Colonic mucosa (tissue), 4 donors: ENCODE results near the gene VSTM2B. TPM values are rescaled to one million over a fixed set of nuclear protein-coding genes. Genes with fewer than 3 reads are reported as not detected.

ENCODE experiments used
- DNase-seq: peaks from one replicate; pipeline ENCODE4 v3.0.0-alpha.2; 2020
- H3K27ac ChIP-seq: fragments of 200-600 bp; one replicate; pipeline ENCODE4 v1.8.0; 2021
- H3K27me3 ChIP-seq: fragments of 200-600 bp; one replicate; pipeline ENCODE4 v1.8.0; 2021
- H3K36me3 ChIP-seq: fragments of 200-600 bp; one replicate; pipeline ENCODE4 v1.8.0; 2021
- H3K4me1 ChIP-seq: fragments of 200-600 bp; one replicate; pipeline ENCODE4 v1.8.0; 2021; ENCODE audit warnings: mild to moderate bottlenecking
- H3K4me3 ChIP-seq: fragments of 200-600 bp; one replicate; pipeline ENCODE4 v1.8.0; 2021
- H3K9ac ChIP-seq, 2 donors: one replicate each; pipeline ENCODE4 v1.7.0; 2013; ENCODE audit warnings: control low read depth in 2 of 2, low read depth in 2 of 2, low read length in 2 of 2
- H3K9me3 ChIP-seq: fragments of 200-600 bp; one replicate; pipeline ENCODE4 v1.8.0; 2021
- intact Hi-C: fragments of 100-400 bp; cut with DNase I; formaldehyde crosslinking; loops from one replicate; pipeline ENCODE4 v1.14.1; 2022
- total RNA-seq, 2 donors: library from RNA; stranded (reverse); fragmentation: NEBNext Ultra II Directional in 1 of 2; extraction: Animal tissue kit (Norgen Biotek cat#: 25700) in 1 of 2; gene quantifications; one replicate each; pipeline ENCODE4 v1.2.1, GENCODE V29; 2021
- TF ChIP-seq, protein P1 (sequence below): fragments of 200-600 bp; IDR thresholded peaks from one replicate; pipeline ENCODE4 v1.8.0; 2022; ENCODE audit warnings: antibody characterized with exemption, mild to moderate bottlenecking
- donor health status: healthy.
- donor health status: DM: no; HTN: no; CAD: no.
- donor health status: DM: no; HTN: no; CAD: no.

Gene VSTM2B
- total RNA-seq, 2 donors from 2014 or later, result not detected

DNA sequence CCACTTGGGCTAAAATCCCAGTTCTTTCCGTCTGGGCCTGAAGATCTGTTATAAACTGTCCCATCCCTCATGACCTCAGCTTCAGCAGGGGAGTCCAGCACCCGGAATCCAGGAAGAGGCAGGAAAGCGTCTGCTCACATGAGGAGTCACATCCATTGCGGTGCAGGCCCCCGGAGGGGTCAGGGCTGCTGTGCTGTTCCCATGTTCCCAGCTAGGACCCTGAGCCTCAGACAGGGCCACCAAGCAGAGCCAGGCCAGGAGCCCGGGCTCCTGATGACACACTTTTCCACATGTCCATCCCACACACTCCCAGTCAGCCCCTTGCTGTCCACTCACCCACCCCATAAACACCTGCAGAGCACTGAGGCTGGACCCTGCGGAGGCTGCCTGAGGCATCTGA is 45.3 kb upstream of the VSTM2B start:
- TF ChIP-seq, protein P1, sequence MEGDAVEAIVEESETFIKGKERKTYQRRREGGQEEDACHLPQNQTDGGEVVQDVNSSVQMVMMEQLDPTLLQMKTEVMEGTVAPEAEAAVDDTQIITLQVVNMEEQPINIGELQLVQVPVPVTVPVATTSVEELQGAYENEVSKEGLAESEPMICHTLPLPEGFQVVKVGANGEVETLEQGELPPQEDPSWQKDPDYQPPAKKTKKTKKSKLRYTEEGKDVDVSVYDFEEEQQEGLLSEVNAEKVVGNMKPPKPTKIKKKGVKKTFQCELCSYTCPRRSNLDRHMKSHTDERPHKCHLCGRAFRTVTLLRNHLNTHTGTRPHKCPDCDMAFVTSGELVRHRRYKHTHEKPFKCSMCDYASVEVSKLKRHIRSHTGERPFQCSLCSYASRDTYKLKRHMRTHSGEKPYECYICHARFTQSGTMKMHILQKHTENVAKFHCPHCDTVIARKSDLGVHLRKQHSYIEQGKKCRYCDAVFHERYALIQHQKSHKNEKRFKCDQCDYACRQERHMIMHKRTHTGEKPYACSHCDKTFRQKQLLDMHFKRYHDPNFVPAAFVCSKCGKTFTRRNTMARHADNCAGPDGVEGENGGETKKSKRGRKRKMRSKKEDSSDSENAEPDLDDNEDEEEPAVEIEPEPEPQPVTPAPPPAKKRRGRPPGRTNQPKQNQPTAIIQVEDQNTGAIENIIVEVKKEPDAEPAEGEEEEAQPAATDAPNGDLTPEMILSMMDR, result no peak
- H3K9me3 ChIP-seq, result no peaks in the 10 kb centered on the region
- intact Hi-C loops, result no loop called here
- no peak overlapping the region for H3K4me3 ChIP-seq
- H3K27ac ChIP-seq, result no peak overlapping the region
- H3K27me3 ChIP-seq, result no peaks in the 10 kb centered on the region
- H3K9ac ChIP-seq, result no peak overlapping the region
- DNase-seq, result no peak
- no peaks in the 10 kb centered on the region for H3K36me3 ChIP-seq
- no peaks in the 10 kb centered on the region for H3K4me1 ChIP-seq

DNA sequence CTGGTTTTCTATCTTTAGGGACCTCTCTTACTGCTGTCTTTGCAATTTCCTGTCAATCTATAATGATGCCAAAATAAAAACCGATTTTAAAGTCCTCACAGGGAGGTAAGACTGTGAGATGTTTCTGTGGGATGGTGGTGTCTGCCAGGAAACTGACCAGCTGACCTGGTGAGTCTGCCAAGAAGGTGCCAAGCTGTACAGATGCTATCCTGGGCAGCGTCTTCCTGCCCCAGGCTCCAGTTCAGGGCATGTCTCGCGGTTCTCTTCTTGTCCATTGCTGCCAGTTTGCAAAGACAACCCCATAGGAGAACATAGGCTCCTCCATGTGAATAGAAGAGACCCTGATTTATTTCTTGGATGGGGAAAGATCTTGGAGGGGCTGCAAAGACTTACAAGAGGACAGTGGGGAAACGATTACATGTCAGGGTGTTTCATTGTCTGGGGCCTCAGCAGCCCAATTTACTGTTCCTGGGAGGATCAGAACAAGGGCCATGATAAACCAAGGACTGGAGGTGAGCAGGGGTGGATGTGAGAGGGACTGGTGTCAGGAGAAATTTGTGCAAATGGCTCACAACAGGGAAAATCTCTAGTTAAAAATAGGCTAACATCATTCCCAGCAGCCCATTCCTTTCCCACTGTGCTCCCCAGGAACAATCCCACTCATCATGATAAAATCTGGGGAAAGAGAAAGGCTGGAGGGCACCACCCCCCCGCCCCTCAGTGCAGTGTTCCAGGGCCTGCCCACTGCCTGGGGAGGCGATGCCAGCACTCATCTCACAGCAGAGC is 42.7 kb upstream of the VSTM2B start:
- no peak for DNase-seq
- H3K4me1 ChIP-seq, result no peaks in the 10 kb centered on the region
- TF ChIP-seq, protein P1, result no peak
- H3K4me3 ChIP-seq, result no peak overlapping the region
- intact Hi-C loops, result no loop called here
- no peak overlapping the region for H3K9ac ChIP-seq
- H3K9me3 ChIP-seq, result no peaks in the 10 kb centered on the region
- no peaks in the 10 kb centered on the region for H3K27me3 ChIP-seq
- H3K36me3 ChIP-seq, result no peaks in the 10 kb centered on the region
- H3K27ac ChIP-seq, result no peak overlapping the region

DNA sequence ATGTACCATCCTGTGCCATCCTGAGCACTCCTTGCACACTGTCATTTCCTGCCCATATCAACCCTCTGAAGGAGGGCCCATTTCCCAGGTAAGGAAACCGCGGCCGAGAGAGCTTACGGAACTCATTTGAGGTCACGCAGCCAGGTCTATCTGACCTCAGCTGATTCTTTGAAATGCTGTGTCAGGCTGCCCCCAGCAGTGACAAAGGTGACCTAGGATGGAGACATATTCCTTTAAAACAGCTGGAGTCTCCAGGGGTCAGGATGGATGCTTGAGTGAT is 42.2 kb upstream of the VSTM2B start:
- Histone ChIP-seq H3K4me3 (no peak overlapping the region), H3K27ac (no peak overlapping the region), H3K9me3 (no peaks in the 10 kb centered on the region), H3K4me1 (no peaks in the 10 kb centered on the region), H3K27me3 (no peaks in the 10 kb centered on the region), H3K36me3 (no peaks in the 10 kb centered on the region), H3K9ac (no peak overlapping the region)
- TF ChIP-seq, protein P1, result no peak
- DNase-seq, result no peak
- intact Hi-C loops, result no loop called here

DNA sequence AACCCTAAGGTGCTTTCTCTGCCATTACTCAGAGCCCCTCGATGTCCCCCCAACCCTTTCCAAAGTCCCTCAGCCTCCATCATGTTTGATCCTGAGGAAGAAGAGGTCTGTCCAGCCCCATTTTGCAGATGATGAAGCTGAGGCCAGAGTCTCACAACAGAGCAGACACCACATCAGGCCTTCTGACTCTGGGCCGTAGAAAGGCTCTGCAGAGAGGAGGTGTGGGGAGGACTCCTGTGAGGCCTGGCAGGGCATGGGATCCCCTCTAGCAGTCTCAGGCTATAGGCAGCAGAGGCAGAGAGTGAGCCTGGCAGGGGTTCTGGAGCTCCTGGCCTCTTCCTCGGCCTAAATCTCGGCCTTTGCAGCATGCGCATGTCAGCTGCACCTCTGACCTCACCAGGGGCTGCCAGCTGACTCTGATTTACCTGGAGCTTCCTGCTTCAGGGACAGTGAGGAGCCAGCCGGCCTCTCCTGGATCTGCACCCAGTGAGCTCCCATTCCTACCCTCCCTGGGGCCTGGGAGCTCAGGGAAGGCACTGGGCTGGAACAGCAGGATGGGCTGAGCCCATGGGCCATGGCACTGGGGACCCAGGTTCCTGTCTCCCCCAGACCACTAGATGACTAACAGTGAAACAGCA is 41.7 kb upstream of the VSTM2B start:
- Histone ChIP-seq H3K27me3 (no peaks in the 10 kb centered on the region), H3K27ac (no peak overlapping the region), H3K4me1 (no peaks in the 10 kb centered on the region), H3K9ac (no peak overlapping the region), H3K9me3 (no peaks in the 10 kb centered on the region), H3K36me3 (no peaks in the 10 kb centered on the region), H3K4me3 (no peak overlapping the region)
- intact Hi-C loops, result no loop called here
- no peak for DNase-seq
- TF ChIP-seq, protein P1, result no peak

DNA sequence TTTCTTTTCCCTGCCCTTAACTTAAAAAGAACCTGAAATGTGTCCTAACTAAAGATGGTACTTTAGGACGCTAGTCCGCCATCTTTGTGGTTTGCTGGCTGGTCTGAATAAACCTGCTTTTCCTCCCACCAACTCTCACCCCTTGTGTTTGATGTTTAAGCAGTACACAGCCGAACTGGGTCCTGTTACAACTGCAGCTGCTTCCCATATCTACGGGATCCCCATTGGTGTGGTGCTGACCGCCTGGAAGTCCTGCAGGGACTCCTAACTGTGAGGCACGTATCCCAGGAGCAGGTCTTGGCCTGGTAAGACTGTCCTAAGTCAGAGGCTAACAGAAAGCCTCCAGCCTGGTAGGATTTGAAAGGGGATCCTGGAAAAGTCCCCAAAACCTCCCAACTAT is 40.9 kb upstream of the VSTM2B start:
- no peaks in the 10 kb centered on the region for H3K27me3 ChIP-seq
- H3K4me1 ChIP-seq, result no peaks in the 10 kb centered on the region
- TF ChIP-seq, protein P1, result no peak
- no peak overlapping the region for H3K27ac ChIP-seq
- H3K4me3 ChIP-seq, result no peak overlapping the region
- no peaks in the 10 kb centered on the region for H3K36me3 ChIP-seq
- H3K9ac ChIP-seq, result no peak overlapping the region
- intact Hi-C loops, result no loop called here
- no peak for DNase-seq
- H3K9me3 ChIP-seq, result no peaks in the 10 kb centered on the region
